CD14-positive monocyte (primary cell): Measurements from ENCODE around the gene TMTC2. TPM values are rescaled to one million over a fixed set of nuclear protein-coding genes. Genes with fewer than 3 reads are reported as not detected.

Experiments
- DNase-seq, 3 donors: peaks; one replicate each; pipeline ENCODE4 v3.0.0-alpha.2; 2011 to 2022
- H2AFZ ChIP-seq: 2 replicates; pipeline ENCODE4 v1.6.0; 2012; ENCODE audit warnings: mild to moderate bottlenecking, low read depth, low read length, inconsistent platforms; ENCODE audit not compliant: insufficient read depth, poor library complexity, severe bottlenecking
- H3K27ac ChIP-seq, 2 donors: 1 replicate in 1 of 2; 2 replicates in 1 of 2; pipeline ENCODE4 v1.5.1; 2012 to 2013; ENCODE audit warnings: low read length in 2 of 2, control low read depth in 1 of 2, inconsistent platforms in 1 of 2, low read depth in 1 of 2, mild to moderate bottlenecking in 1 of 2
- H3K27me3 ChIP-seq, 2 donors: one replicate each; pipeline versions ENCODE4 v1.6.0 to v1.6.1; 2011 to 2013; ENCODE audit warnings: low read length in 2 of 2; ENCODE audit not compliant: control insufficient read depth in 2 of 2, insufficient read depth in 2 of 2
- H3K36me3 ChIP-seq, 2 donors: replicated peaks in 1 of 2; 1 replicate in 1 of 2; 2 replicates in 1 of 2; pipeline versions ENCODE4 v1.5.1 to v1.6.1; 2012 to 2013; ENCODE audit warnings: low read length in 2 of 2, control low read depth in 1 of 2, inconsistent platforms in 1 of 2, mild to moderate bottlenecking in 1 of 2; ENCODE audit not compliant: insufficient read depth in 2 of 2, control insufficient read depth in 1 of 2
- H3K4me1 ChIP-seq, 2 donors: 1 replicate in 1 of 2; 2 replicates in 1 of 2; pipeline versions ENCODE4 v1.5.1 to v1.6.1; 2012 to 2013; ENCODE audit warnings: low read length in 2 of 2, control low read depth in 1 of 2, inconsistent platforms in 1 of 2, mild to moderate bottlenecking in 1 of 2, moderate library complexity in 1 of 2; ENCODE audit not compliant: insufficient read depth in 2 of 2, control insufficient read depth in 1 of 2
- H3K4me2 ChIP-seq: replicated peaks from 2 replicates; pipeline ENCODE3; 2012; ENCODE audit warnings: low read length, moderate library complexity, mild to moderate bottlenecking; ENCODE audit not compliant: poor library complexity, severe bottlenecking; ENCODE audit errors: extremely low read depth
- H3K4me3 ChIP-seq, 3 experiments: fragments of 200-600 bp in 1 of 3; sonication (generic) in 1 of 3; replicated peaks in 1 of 3; 1 replicate in 2 of 3; 2 replicates in 1 of 3; pipeline ENCODE4 v1.5.1; 2011 to 2013; ENCODE audit warnings: low read length in 3 of 3, mild to moderate bottlenecking in 3 of 3, control low read depth in 2 of 3, low read depth in 2 of 3, inconsistent platforms in 1 of 3, moderate library complexity in 1 of 3
- H3K79me2 ChIP-seq: 2 replicates; pipeline ENCODE4 v1.6.0; 2012; ENCODE audit warnings: mild to moderate bottlenecking, control low read depth, inconsistent platforms, low read length, moderate library complexity; ENCODE audit not compliant: insufficient read depth
- H3K9ac ChIP-seq: 2 replicates; pipeline ENCODE4 v1.6.0; 2017; ENCODE audit warnings: low read length, mild to moderate bottlenecking; ENCODE audit not compliant: insufficient read depth, poor library complexity, severe bottlenecking
- H3K9me3 ChIP-seq, 2 donors: replicated peaks in 1 of 2; 1 replicate in 1 of 2; 2 replicates in 1 of 2; pipeline versions ENCODE4 v1.5.1 to v1.6.1; 2012 to 2013; ENCODE audit warnings: low read length in 2 of 2, control low read depth in 1 of 2; ENCODE audit not compliant: control insufficient read depth in 1 of 2, insufficient read depth in 1 of 2
- H4K20me1 ChIP-seq: 2 replicates; pipeline ENCODE4 v1.6.0; 2012; ENCODE audit warnings: mild to moderate bottlenecking, low read length, control low read depth, moderate library complexity; ENCODE audit not compliant: insufficient read depth
- H3K27ac Mint-ChIP-seq, 7 donors: one replicate each; pipeline ENCODE4 v1.8.0; 2020; ENCODE audit warnings: mild to moderate bottlenecking in 7 of 7, mixed read lengths in 7 of 7, moderate library complexity in 6 of 7, inconsistent platforms in 2 of 7
- H3K27me3 Mint-ChIP-seq, 3 donors: one replicate each; pipeline ENCODE4 v1.8.0; 2021 to 2022; ENCODE audit warnings: low read depth in 3 of 3, mild to moderate bottlenecking in 3 of 3, mixed read lengths in 3 of 3, moderate library complexity in 3 of 3, inconsistent platforms in 1 of 3
- H3K36me3 Mint-ChIP-seq, 2 donors: one replicate each; pipeline ENCODE4 v1.8.0; 2020; ENCODE audit warnings: mixed read lengths in 2 of 2, inconsistent platforms in 1 of 2, mild to moderate bottlenecking in 1 of 2
- H3K4me1 Mint-ChIP-seq: one replicate; pipeline ENCODE4 v1.8.0; 2020; ENCODE audit warnings: mild to moderate bottlenecking, mixed read lengths
- H3K4me3 Mint-ChIP-seq, 2 donors: one replicate each; pipeline ENCODE4 v1.8.0; 2020; ENCODE audit warnings: mild to moderate bottlenecking in 2 of 2, mixed read lengths in 2 of 2, moderate library complexity in 1 of 2
- H3K9me3 Mint-ChIP-seq, 7 donors: one replicate each; pipeline ENCODE4 v1.8.0; 2020 to 2022; ENCODE audit warnings: mixed read lengths in 7 of 7, mild to moderate bottlenecking in 6 of 7, moderate library complexity in 6 of 7, inconsistent platforms in 2 of 7
- WGBS: methylation state at CpG from one replicate; pipeline ENCODE4 v1.1.5; 2013; ENCODE audit warnings: missing lambda C conversion rate; ENCODE audit not compliant: insufficient coverage; 5-methylcytosine and 5-hydroxymethylcytosine counted together
- intact Hi-C, 2 donors: fragments of 100-400 bp; cut with micrococcal nuclease; formaldehyde crosslinking; loops; one replicate each; pipeline versions ENCODE4 v1.15.0 to v1.15.1; 2023
- polyA plus RNA-seq, 3 donors: library from polyadenylated mRNA; depleted of rRNA in 1 of 3; unstranded in 2 of 3; stranded (reverse) in 1 of 3; fragments of 300-500 nt in 2 of 3; fragments of >200 nt in 1 of 3; fragmentation: Illumina TruSeq in 2 of 3; gene quantifications; 1 replicate in 2 of 3; 2 replicates in 1 of 3; pipeline ENCODE4 v1.2.3, GENCODE V29; 2012 to 2021
- TF ChIP-seq, protein P1 (sequence below): fragments of 200-600 bp; IDR thresholded peaks from one replicate; pipeline ENCODE4 v1.8.0; 2022; ENCODE audit warnings: antibody characterized with exemption, mild to moderate bottlenecking

The TMTC2 gene
- polyA plus RNA-seq, 3 donors = 2.5 to 15.7 (median 3.3) TPM

DNA sequence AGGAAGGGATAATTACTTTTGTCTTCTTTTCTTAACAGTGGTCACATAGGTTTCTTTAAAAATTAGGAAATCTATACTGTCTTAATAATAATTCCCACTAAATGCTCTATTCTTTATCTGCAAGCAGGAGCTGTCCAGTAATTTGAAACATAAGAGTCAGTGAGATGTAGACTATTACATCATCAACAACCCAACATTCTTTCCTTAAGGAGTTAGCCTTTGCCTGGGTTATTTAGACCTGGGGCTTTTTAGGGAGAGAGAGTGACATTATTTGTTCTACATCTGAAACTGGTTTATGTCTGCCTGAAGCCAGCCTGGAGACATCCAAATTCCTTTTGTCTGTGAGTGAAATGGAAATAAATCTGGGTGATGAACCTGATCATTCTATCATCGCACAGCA lies 294.4 kb downstream of the TMTC2 start:
- H3K27me3 ChIP-seq = no peaks in the 10 kb centered on the region
- H3K4me1 Mint-ChIP-seq = no peaks in the 10 kb centered on the region

DNA sequence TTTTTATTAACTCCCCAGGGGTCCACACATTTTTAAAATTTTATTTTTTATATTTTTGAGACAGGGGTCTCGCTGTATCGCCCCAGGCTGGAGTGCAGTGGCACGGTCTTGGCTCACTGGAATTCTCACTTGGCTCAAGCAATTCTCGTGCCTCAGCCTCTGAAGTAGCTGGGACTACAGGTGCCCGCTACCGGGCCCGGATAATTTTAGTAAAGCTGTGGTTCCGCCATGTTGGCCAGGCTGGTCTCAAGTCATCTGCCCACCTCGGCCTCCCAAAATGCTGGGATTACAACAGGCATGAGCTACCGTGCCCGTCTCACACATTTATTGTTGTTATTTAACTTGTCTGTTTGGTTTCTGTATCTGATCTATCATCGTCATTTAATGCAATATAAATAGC lies 307.4 kb downstream of the TMTC2 start:
- no peaks in the 10 kb centered on the region for H3K4me1 ChIP-seq
- 100% methylated on average over 5 of the region's 12 CpGs for WGBS
- Mint-ChIP-seq H3K9me3 (peaks cover 0 to 2% (median 0%) of the 10 kb centered on the region in 7 donors), H3K36me3 (peaks cover 43 to 58% of the 10 kb centered on the region in 2 donors), H3K4me1 (peaks cover 9% of the 10 kb centered on the region), H3K27me3 (no peaks in the 10 kb centered on the region), H3K27ac (no peak overlapping the region), H3K4me3 (no peak overlapping the region)
- no peak for DNase-seq
- H3K79me2 ChIP-seq = no peaks in the 10 kb centered on the region
- H2AFZ ChIP-seq = no peak overlapping the region
- intact Hi-C loops = no loop called here
- H3K9me3 ChIP-seq = no peaks in the 10 kb centered on the region
- H3K4me2 ChIP-seq = no peak overlapping the region
- no peaks in the 10 kb centered on the region for H3K27me3 ChIP-seq
- no peak overlapping the region for H3K4me3 ChIP-seq
- peaks cover 25 to 57% of the 10 kb centered on the region in 2 donors for H3K36me3 ChIP-seq
- TF ChIP-seq, protein P1, sequence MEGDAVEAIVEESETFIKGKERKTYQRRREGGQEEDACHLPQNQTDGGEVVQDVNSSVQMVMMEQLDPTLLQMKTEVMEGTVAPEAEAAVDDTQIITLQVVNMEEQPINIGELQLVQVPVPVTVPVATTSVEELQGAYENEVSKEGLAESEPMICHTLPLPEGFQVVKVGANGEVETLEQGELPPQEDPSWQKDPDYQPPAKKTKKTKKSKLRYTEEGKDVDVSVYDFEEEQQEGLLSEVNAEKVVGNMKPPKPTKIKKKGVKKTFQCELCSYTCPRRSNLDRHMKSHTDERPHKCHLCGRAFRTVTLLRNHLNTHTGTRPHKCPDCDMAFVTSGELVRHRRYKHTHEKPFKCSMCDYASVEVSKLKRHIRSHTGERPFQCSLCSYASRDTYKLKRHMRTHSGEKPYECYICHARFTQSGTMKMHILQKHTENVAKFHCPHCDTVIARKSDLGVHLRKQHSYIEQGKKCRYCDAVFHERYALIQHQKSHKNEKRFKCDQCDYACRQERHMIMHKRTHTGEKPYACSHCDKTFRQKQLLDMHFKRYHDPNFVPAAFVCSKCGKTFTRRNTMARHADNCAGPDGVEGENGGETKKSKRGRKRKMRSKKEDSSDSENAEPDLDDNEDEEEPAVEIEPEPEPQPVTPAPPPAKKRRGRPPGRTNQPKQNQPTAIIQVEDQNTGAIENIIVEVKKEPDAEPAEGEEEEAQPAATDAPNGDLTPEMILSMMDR = no peak
- H3K27ac ChIP-seq = no peak overlapping the region
- no peak overlapping the region for H3K9ac ChIP-seq
- H4K20me1 ChIP-seq = no peaks in the 10 kb centered on the region

More for the DNA sequence above, 294.4 kb downstream of the TMTC2 start:
- Histone ChIP-seq H4K20me1 (no peaks in the 10 kb centered on the region), H3K79me2 (no peaks in the 10 kb centered on the region), H3K9ac (no peak overlapping the region), H3K27ac (no peak overlapping the region), H3K4me2 (no peak overlapping the region), H3K4me1 (no peaks in the 10 kb centered on the region), H2AFZ (no peak overlapping the region), H3K9me3 (no peaks in the 10 kb centered on the region), H3K4me3 (no peak overlapping the region), H3K36me3 (peaks cover 7% of the 10 kb centered on the region in 2 donors)
- H3K36me3 Mint-ChIP-seq = peaks cover 40% of the 10 kb centered on the region in 2 donors
- intact Hi-C loops = no loop called here
- no CpG with 5 or more reads among the region's 1 CpG for WGBS
- H3K27ac Mint-ChIP-seq = no peak overlapping the region
- TF ChIP-seq, protein P1 = no peak
- H3K9me3 Mint-ChIP-seq = peaks cover 0 to 3% (median 2%) of the 10 kb centered on the region in 7 donors
- DNase-seq = no peak
- no peaks in the 10 kb centered on the region for H3K27me3 Mint-ChIP-seq
- H3K4me3 Mint-ChIP-seq = no peak overlapping the region
